Tibial nerve (tissue), 3 donors: ENCODE data around the gene CHN2.

ENCODE experiments used
- POLR2A ChIP-seq, 2 donors: fragments of 450-650 bp; IDR thresholded peaks; one replicate each; pipeline ENCODE4 v1.6.1; 2017; ENCODE audit warnings: antibody characterized with exemption in 2 of 2, mild to moderate bottlenecking in 2 of 2, moderate library complexity in 2 of 2
- TF ChIP-seq, protein P1 (sequence below), 5 experiments: fragments of 200-600 bp in 3 of 5; fragments of 450-650 bp in 2 of 5; sonication (generic) in 3 of 5; IDR thresholded peaks; one replicate each; pipeline ENCODE4 v1.5.1; 2016 to 2019; ENCODE audit warnings: antibody characterized with exemption in 5 of 5, mild to moderate bottlenecking in 3 of 5, moderate library complexity in 2 of 5

DNA sequence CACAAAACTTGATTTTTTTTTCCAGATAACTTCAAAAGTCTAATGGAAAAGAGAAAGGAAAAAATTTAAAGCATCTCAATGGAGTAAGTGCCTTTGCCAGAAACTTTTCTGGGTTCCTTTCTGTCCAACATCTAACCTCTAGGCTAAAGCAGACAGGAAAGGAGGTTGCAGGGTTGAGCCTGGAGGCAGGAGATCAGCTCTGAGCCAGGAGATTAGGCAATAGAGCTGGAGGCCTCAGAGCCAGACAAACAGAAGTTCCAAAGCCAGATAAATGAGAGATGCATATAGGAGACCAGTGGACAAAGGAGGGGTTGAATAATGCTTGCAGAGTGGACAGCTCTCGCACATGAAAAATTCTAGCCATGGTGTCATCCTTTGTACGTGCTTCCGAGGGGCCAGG lies 42.9 kb downstream of the CHN2 start:
- TF ChIP-seq, protein P1, sequence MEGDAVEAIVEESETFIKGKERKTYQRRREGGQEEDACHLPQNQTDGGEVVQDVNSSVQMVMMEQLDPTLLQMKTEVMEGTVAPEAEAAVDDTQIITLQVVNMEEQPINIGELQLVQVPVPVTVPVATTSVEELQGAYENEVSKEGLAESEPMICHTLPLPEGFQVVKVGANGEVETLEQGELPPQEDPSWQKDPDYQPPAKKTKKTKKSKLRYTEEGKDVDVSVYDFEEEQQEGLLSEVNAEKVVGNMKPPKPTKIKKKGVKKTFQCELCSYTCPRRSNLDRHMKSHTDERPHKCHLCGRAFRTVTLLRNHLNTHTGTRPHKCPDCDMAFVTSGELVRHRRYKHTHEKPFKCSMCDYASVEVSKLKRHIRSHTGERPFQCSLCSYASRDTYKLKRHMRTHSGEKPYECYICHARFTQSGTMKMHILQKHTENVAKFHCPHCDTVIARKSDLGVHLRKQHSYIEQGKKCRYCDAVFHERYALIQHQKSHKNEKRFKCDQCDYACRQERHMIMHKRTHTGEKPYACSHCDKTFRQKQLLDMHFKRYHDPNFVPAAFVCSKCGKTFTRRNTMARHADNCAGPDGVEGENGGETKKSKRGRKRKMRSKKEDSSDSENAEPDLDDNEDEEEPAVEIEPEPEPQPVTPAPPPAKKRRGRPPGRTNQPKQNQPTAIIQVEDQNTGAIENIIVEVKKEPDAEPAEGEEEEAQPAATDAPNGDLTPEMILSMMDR (IDR thresholded peaks at IDR 0.05) = no peak
- TF ChIP-seq POLR2A (IDR thresholded peaks at IDR 0.05) = no peak
